ENCODE measurements around the gene IGSF10.

The IGSF10 gene

GRCh38 chr3:151467069-151467468 is 6.2 kb upstream of the IGSF10 start:
- no peak for DNase-seq (ENCODE audit: low read depth in 2 of 2)

DNA sequence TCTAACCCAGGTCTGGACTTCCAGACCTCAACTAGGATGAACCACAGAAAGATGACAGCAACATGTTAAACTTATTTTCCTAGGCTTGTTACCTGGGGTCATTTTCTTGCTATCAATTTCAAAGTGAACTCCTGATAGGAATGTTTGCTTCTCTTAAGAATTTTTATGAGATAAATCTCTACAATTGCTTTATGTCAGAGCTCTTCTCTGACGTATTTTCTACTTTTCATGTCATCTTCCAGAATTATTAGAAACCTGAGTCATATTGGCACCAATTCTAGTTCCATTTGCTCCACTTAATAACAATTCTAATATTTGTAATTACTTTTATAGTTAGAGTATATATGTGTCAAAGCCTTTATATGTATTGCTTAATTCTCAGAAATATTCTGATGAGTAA is 2.1 kb upstream of the IGSF10 start:
- no peak for DNase-seq (ENCODE audit: low read depth in 2 of 2)

DNA sequence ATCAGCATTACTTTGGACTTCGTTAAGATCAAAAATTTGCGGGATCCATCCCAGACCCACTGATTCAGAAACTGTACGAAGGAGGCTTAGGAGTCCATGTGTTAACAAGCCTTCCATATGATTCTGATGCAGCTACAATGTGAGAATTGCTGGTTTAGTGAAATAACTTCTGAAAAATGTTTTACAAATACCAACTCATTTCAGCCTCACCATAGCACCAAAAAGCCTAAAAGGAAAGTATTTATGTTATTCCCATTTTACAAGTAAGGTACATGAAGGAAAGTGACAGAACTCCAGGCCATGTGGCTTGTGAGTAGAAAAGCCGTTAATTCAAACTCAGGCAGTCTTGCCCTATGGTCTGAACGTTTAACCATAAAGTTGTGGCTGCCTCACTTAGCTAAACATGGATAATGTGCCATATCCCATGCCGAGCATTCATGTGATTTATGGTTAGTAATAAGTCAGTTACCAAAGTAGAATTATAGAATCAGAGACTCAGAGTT is 1.5 kb upstream of the IGSF10 start:
- DNase-seq (ENCODE audit: low read depth in 2 of 2): no peak

DNA sequence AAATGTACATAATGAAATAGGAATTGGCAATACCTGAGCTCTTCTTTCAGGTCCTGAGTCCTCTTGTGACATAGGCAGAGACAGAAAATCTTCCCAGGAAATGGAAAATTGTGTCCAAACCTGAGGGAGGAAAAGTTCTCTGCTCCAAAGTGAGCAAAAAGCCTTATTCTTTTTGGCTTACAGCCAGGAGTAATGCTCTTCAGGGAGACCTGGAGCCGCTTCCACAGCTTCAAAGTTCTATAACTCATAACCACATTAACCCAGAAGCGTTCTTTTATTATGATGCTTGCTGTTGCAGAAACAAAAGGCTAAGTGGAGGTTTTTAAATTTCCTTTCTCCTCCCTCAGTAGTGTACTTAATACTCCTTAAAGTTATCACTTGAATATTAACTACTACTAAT is 633 bp downstream of the IGSF10 start:
- DNase-seq (ENCODE audit: low read depth in 2 of 2): no peak

DNA sequence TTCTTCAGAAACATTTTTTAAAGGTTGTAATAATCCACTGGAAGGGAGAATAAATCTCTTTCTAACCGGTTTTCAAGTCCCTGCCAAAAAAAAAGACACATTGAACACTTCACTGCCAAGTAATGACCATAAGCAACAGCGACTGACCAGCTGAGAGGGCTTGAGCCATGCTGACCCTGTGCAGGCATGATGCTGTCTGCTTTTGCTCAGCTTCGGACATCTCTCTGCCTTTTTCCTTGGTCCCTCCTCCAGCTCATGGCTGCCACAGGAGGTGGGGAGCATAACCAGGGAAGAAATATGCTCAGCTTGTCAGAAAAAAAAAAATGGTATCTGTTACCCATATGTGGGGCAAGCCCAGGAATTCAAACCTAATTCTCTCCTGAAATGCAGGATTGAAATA is 1.5 kb downstream of the IGSF10 start:
- no peak for DNase-seq (ENCODE audit: low read depth in 2 of 2)

DNA sequence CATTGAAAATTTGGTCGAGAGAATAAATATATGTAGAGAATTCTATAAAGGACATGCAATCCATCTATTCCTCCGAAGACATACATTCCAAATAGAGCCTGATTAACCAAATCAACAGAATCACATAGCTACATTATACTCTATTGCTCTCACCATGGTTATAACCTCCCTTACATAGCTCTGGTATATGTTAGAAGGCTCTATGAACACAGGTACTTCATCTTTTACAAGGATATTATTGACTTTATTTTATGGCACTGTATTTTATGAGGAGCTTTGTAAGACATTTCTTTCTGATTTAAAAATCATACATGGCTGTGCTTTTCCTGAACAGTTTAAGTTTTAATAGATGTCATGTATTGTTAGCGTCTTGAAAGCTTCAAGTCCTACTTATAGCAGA is 4.8 kb downstream of the IGSF10 start:
- no peak for DNase-seq (ENCODE audit: low read depth in 2 of 2)

GRCh38 chr3:151452841-151453240 is 8.0 kb downstream of the IGSF10 start:
- DNase-seq (ENCODE audit: low read depth in 2 of 2): no peak

DNA sequence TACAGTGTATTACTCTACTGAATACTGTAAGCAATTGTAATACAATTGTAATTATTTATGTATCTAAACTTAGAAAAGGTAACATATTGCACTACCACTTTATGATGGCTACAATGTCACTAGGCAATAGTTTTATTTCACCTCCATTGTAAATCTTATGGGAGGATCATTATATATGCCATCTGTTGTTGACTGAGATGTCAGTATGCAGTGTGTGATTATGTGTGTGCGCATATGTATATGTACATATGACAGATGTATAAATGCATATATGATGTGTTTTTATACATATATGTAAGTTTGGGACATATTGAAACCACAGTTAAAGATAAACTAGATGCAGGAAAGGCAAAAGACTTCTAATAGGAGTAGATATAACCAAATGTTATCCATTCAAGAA is 8.5 kb downstream of the IGSF10 start:
- no peak for DNase-seq (ENCODE audit: low read depth in 2 of 2)

- DNase-seq (ENCODE audit: low read depth in 2 of 2): no peak
Observed at GRCh38 chr3:151446002-151446340, 14.9 kb downstream of the IGSF10 start.

GRCh38 chr3:151445273-151446001 is 15.4 kb downstream of the IGSF10 start:
- DNase-seq (ENCODE audit: low read depth in 2 of 2): no peak

- no peak for DNase-seq (ENCODE audit: low read depth in 2 of 2)
Observed at GRCh38 chr3:151443583-151443982, 17.3 kb downstream of the IGSF10 start.

- DNase-seq (ENCODE audit: low read depth in 2 of 2): no peak
Observed at GRCh38 chr3:151440940-151441339, 19.9 kb downstream of the IGSF10 start.

GRCh38 chr3:151439652-151440125 is 21.2 kb downstream of the IGSF10 start:
- DNase-seq (ENCODE audit: low read depth in 2 of 2): no peak

GRCh38 chr3:151437906-151438305 is 23.0 kb downstream of the IGSF10 start:
- DNase-seq (ENCODE audit: low read depth in 2 of 2): no peak

DNA sequence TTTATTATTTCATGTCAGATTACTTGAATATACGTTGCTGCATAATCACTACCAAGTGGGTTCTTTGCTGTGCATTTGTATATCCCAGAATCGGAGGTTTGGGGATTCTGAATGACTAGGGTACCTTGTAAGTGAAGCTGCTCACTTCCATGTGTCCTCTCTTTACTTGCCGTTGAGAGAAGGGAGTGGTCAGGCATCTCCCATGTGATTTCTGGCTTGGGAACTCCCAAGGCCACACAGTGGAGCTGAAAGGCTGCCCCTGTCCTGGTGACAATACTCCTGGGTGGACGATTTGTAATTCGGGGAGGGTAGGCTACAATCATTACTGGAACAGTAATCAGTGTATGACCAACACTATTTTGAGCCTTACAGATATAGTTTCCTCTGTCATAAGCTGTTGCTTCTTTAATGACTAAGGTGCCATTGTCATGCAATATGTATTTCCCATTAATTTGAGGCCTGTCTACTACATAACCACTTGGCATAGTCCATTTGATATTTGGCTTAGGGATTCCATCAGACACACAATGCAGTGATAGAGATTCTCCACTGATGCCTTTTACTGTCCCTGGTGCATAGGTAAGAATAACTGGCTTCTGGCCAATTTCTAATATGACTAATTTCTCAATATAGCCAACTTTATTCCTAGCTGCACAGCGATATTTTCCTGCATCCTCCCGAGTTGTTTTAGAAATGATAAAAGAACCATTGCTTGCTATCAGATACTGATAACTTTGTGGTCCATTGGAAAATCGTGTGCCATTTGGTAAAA is 24.0 kb downstream of the IGSF10 start:
- DNase-seq (ENCODE audit: low read depth in 2 of 2): no peak

DNA sequence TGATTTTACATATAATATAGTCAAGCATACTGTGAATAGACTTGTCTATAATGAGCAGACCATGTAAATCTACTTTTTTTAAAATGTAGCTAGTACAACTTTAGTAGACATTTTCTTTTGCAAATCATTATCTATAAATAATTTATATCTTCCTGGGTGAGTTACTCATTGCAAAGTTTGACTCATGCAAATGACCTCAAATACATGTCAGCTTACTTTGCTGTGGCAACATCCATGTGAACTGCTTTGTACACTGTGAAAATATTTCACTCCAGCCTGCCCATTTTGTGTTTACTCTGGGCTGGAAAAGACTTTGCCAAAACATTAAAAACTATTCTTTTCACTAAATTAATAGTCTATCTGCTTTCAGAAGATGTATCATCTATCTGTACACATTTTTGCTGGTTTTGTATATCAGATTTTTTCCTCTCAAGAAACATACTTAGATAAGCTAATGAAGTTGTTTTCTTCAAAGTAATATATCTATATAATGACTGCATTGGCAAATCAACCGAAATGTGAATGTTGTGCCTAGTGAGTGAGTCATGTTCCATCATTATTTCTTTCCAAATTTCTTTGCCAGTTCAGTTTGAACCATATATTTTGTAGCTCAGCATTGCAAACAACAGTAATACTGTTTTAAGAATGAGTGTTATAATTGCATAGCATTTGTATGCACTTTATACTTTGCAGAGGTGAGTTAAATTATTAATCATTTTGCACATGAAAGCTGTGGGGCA is 26.5 kb downstream of the IGSF10 start:
- no peak for DNase-seq (ENCODE audit: low read depth in 2 of 2)

DNA sequence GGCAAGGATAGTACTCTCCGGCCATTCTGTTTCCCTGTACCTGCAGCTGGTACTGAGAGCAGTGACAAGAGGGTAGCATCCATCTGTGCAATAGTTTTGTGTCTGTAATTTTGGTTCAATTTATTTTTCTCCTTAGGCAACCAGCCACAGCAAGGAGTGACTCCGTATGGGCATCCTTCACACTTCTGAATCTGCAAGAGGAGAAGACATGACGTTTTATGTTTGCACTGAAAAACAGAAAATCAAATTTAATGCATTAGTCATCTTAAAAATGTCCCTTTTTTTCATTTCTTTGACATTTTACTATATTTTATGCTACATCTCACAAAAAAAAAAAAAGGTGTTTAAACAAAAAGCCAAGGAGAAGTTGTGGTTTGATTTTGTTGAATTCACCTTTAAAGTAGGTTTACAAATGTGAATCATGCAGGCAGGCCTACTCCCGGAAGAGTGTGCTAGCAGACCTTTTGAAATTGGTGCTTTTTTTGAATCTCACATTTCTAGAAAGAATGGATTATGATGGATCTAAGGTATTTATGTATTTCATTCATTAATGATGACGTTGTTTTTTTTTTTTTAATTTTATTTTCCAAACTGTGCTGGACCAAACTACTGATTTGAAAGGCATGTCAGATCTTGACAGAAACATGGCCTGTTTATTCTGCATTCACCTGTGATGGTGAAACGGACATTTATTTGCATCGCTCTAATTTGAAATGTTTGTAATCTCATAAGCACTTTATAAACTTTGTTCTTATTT is 28.1 kb downstream of the IGSF10 start:
- no peak for DNase-seq (ENCODE audit: low read depth in 2 of 2)

DNA sequence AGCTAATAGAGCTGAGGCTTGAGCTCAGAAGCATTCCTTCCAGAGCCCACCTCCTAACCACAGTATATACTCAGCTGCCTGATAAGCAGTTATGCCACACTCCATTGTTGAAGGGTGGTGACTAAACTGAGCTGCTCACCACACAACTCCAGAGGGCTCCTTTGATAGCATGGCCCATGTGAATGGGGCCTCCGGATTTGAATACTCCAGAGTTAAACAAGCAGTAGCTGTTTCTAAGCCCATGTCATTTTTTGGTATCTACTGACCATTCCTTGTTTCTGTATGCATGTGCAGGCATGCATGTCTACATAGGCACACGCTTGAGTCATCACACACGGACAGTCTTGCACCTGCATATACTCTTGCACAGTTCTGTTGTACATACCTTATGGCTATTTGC is 28.9 kb downstream of the IGSF10 start:
- DNase-seq (ENCODE audit: low read depth in 2 of 2): no peak

DNA sequence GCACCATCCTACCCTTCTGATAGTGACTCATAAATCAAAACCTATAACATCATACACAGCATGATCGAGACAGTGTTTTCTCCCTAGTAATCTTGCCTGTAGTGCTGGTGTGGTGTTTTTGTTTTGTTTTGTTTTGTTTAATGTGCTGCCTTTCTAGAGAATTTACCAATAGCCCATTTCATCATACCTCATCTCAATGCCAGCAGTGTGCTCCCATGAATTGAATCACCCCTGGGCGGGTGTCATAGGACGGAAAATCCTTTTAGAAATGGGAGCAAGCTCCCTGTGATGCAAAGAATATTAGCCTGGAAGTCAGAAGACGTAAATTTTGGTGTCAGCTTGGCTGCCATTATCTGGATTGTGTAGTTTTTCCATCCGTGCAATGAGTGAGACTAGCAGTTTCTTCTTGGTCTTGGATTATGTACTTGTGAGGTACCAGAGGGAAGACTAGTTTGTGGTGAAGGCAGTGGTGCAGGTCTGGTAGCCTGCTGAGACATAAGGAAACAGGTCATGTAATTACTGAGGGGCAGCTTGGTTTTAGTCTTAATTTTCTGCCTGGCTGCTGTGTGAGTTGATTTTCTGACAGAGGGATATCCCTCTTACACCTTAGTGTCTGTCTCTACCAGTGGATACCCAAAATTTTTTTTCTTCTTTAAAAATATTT is 29.9 kb downstream of the IGSF10 start:
- no peak for DNase-seq (ENCODE audit: low read depth in 2 of 2)

- no peak for DNase-seq (ENCODE audit: low read depth in 2 of 2)
Observed at GRCh38 chr3:151428386-151428785, 32.5 kb downstream of the IGSF10 start.

DNA sequence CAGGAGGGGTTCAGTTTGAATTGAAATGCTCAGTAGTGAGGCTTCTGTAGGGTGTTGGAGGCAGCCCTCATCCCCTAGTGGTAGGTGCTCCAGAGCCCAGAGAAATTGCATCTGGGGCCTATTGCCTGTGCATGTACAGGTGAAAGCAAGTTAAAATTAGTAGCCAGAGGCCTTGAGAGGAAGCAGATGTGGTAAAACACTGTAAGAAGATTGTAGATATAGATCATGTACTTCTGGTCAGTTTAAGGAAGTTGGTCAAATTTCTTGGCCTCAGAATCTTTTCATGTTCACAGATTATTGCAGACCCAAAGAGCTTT is 34.6 kb downstream of the IGSF10 start:
- no peak for DNase-seq (ENCODE audit: low read depth in 2 of 2)
